NCI-H2171 treated with DMSO at 0.1 percent for 48 hours (cell line): ENCODE data around the gene KIAA1671.
A peak's percentile ranks its signal among the peaks of the same experiment; 100 is the strongest.

ENCODE experiments used
- DNase-seq: peaks from one replicate; lab custom pipeline; 2025; lab: John Stamatoyannopoulos, UW

The KIAA1671 gene

DNA sequence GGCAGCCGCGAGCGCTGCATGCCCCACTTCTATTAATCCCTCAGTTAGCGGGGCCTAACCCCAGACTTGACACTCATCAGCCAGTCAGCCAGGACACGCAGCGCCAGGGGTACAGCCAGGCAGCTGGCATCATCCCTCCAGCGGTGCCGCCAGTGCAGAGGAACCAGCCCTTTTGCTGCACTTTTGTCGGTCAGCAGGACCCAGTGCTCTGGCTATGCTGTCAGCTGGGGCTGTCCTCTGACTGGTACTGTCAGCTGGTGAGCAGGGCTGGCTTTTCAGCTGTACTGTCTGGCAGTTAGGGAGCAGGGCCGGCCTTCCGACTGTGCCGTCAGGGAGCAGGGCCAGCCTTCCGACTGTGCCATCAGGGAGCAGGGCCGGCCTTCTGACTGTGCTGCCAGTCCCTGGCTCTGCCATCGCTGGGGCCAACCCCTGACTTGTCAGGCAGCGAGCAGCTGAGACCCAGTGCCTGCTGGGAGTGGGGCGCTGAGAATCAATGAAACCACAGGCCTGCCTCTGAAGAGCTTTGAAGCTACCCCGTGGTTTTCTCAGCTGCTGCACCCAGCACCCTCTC, 115.4 kb downstream of the KIAA1671 start:
- DNase-seq = peak; percentile 16

DNA sequence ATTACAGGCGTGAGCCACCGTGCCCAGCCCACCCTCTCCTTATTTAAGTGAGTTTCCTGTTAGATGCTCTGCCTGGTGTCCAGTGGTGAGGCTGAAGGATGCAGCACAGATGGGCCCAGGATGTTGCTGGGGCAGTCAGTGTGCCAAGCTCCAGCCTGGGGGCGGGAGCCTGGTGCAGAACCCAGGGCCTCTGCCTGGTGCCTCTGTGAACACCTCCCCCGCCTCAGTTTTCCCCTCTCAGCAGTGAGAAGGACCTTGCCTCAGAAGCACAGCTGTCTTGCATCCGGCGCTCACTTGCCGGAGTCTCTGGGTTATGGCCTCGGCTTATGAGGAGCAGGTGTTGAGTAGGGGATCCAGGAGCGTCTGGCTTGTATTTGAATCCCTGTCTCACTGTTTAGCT, 116.2 kb downstream of the KIAA1671 start:
- peak; percentile 30 for DNase-seq

DNA sequence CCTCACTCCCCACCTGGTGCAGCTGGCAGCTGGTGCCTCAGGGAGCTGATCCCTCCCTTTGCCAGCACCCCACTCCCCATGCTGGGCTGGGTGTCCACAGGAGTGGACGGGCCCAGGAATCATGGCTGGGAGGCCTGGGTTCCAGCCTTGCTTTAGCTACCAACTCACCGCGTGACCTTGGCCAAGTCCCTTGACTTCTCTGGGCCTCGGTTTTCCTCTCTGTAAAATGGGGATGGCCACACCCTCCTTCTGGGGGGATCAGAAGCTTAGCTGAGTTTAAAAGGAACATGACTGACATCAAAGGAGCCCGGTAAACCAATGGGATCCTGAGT, 116.9 kb downstream of the KIAA1671 start:
- no peak for DNase-seq

DNA sequence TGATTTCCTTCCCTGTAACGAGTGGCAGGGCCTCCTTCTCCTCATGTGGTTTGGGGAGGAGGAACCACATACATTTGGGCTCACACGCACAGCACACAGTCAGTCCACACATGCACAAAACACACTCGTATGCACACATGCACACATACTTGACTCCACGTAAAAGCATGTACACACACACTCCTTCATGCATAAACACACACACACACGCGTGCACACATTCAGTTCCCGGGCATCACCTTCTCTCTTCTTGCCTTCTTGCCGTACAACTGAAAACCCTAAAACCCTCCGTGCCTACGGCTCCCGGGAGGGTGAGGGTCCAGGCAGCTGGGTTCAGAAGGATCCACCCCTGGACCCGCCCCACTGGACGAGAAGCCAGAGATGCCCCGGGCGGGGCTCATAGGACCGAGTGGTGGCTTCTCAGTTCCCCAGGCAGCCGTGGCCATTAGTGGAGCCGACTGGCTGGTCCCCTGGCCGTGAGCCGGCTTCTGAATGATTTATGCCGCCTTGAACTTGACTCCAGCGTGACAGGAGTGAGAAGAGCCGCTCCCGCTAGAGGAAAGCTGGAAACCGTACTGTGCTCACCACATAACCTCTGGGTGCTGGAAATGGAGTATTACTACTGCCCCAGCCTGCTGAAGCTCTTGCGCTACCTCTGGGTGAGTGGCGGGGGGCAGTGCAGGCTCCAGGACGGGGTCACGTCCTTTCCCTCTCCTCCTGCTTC, 117.4 kb downstream of the KIAA1671 start:
- DNase-seq = no peak

DNA sequence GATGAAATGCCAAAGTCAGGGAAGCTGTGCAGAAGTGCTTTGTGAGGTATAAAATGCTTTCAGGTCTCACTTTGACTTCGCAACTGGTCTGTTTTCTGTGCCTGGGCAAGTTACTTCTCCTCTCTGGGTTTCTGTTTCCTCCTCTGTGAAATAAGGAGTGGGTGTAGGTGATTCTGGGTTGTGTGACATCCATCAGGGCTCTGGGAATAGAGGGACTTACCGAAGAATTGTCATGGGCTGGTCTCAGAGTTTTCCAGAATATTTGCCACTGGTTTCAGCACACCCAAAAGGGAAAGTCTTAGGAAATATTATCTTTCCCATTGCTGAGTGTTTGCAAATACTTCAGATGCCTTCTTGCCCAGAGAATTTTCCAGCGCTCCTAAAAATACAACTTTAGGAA, 118.4 kb downstream of the KIAA1671 start:
- no peak for DNase-seq

DNA sequence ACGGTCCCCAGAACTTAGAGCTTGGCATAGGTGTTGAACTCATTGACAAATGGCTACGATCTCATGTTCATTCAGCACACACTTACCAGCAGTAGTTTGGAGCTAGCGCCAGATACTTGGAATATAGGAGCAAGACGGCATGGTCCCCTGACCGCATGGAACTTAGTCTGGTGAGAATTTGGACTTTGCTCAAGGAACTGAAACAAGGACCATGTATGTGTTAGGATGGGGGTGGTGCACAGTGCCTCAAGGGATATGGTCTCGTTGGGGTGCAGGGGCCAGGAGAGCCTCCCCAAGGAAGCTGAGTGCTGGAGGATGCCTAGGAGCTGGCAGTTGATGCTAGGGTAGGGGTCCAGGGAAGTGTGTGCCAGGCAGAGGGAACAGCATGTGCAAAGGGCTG, 119.2 kb downstream of the KIAA1671 start:
- DNase-seq = no peak

DNA sequence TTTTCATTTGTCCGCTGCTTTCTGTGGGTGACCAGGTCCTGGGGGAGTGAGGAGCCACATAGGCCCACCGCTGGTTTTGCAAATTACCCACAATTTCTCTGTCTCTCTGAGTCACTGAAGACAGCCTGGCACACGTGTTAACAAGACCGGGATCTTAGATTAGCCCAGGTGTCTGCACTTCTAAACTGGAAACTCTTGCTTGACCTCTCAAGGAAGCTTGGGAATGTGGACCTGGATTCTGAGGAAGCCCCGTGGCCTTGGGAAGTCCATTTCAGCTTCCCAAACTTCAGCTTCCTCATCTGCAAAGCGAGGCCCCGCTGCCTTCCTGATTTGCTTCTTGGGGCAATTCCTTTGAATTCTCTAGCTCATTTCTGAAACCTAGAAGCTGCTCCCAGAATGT, 119.9 kb downstream of the KIAA1671 start:
- no peak for DNase-seq

DNA sequence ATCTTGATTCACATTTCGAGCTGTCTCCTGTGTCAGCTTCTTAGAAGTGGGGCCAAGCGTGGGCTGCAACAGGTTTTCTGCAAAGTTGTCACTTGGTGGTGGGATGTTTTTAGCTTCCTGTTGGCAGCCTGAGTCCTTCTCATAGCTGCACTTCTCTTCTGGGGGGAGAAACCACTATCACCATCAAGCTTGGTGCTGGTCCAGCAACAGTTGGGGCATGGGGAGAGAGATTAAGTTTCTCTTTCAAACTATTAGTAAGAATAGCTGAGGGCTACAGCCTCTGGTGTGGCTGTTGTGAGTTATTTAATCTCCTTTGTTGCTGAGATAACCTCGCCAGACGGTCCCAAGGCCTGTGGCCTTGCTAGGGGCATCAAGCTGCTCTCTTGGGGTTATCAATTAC, 123.8 kb downstream of the KIAA1671 start:
- no peak for DNase-seq

DNA sequence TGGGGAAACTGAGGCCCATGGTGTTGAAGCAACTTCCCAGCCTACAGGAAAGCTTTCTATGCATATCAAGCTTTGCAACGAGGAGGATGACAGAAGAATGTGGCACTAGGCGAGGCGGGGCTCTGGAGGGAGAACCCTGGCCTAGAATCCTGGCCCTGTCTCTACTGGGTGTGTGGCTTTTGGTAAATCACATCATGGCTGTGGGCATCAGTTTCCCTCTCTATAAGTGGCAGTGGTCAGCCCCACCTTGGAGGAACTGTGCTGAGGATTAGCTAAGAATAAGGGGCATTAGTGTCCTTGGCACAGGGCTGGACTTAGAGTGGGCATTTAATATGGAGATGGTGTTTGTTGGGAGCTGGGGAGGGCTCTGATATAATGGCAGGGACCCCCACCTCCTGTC, 124.5 kb downstream of the KIAA1671 start:
- no peak for DNase-seq

DNA sequence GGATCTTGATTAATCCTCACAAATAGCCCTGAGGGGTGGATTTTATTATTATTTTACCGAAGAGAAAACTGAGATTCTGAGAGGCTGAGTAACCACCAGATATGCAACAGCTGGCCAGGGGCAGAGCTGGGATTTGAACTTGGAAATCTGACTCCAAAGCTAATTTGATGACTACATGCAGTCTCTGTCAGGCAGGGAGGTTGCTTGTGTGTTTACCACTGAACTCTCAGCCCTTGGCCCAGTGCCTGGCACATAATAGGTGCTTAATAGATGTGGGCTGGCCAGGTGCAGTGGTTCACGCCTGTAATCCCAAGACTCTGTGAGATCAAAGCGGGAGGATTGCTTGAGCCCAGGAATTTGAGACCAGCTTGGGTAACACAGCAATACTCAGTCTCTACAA, 125.4 kb downstream of the KIAA1671 start:
- DNase-seq = peak; percentile 30

DNA sequence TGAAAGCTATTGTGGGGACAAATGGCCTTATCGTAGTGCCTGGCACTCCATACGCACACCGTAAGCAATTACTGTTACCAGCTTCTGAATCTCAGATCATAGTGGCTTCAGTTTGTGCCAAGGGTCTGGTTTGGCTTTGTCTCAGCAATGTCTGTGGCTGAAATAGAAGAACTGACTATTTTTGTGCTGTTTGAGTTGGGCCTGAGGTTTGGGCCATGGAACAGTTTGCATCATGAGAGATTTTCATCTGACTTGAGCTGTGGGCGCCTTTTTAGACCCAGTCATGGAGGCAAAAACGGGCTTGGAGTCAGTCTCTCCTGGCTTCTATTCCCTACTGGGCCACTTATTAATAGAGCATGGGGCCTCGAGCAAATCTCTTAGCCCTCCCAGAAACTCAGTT, 126.1 kb downstream of the KIAA1671 start:
- DNase-seq = no peak

DNA sequence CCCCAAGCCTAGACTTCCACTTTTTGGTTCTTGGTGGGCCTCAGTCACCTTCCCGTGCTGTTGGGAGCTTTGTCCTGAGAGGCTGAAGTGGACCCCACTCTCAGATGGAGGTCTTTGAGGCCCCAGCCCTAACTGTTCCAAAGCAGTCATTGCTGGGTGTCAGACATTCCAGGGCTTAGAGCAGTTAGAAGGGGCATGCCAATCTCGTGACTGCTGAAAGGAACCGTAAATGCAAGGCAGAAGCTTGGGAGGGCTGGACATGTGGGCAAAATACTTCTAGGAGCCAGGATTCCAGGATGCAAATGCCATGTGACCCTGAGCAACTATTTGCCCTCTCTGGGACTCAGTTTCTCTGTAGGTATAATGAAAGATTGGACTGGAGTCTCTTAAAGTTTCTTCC, 128.3 kb downstream of the KIAA1671 start:
- no peak for DNase-seq

DNA sequence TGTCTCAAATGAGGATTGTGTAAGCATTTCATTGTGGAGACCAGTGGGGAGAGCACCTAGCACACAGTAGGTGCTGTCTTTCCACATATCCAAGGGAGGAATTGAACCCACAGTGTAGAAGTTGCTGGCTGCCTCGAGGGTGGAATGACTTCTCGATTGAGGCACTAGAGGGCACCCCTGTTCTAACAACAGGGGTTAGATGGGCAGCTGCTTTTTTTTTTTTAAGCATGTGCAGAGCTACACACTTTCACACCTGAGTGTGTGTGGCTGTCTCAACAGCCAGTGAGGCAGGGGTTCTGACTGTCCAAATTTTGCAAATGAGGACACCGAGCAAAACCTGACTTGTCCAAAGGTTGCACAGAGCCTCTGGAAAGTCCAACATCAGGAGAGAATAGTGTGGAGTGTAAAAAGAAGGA, 128.9 kb downstream of the KIAA1671 start:
- peak; percentile 58 for DNase-seq

DNA sequence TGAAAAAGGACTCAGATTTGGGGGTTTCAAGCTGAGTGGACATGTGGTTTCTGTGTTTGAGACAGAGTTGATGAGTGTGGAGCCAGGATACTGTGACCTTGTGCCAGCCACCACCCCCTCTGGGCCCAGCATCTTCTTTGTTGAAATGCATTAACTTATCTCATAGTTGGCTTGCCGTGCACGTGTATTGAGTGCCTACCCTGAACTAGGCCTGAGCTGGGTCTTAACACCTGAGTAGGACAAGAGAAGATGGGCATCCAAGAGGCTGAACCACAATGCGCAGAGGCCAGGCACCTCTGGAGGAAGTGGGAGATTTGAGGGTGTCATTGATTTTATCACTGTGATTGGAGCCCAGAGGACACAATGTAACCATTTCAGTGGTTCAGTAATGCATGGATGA, 129.6 kb downstream of the KIAA1671 start:
- DNase-seq = no peak

DNA sequence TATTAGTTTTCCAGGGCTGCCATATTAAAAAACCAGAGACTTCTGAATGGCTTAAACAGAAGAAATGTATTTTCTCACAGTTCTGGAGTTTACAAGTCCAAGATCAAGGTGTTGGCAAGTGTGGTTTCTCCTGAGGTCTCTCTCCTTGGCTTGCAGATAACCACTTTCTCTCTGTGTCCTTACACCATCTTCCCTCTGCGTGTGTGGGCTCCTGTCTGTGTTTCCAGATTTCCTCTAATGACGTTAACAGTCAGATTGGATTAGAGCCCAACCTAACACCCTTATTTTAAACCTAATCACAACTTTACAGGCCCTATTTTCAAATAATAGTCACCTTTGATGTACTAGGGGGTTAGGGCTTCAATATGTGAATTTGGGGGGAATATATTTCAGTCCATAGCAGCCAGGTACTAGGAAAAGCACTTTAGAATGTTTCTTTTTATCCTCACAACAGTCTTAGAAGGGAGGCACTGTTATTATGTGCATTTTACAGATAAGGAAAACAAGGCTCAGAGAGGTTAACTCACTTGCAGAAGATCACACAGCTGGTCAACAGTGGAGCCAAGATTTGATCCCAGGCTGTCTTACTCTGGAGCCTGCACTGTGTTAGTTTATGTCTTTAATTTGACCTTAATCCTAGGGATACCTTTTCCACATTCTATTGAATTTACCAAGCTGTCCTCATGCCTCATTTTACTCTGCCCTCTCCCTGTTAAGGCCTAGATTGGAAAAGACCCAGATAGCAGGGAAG, 130.7 kb downstream of the KIAA1671 start:
- DNase-seq = no peak

DNA sequence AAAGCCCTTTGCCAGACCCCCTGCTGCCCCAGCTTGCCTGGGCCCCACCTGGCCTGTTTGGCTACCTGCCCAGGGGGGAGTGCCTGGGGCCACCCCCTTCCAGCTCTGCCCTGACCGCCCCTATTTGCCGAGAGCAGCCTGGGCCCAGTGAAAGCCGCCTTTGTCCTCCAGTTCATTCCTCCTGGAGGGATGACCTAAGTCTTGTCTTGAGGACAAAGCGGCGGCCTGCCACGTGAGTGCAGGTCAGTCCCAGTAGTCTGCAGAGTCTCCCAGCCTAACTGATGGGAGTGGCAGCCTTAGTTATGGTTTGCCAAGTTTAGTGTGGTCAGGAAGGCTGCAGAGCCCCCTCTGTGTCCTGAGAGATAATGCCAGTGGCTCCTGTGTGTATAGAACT, 131.3 kb downstream of the KIAA1671 start:
- no peak for DNase-seq

DNA sequence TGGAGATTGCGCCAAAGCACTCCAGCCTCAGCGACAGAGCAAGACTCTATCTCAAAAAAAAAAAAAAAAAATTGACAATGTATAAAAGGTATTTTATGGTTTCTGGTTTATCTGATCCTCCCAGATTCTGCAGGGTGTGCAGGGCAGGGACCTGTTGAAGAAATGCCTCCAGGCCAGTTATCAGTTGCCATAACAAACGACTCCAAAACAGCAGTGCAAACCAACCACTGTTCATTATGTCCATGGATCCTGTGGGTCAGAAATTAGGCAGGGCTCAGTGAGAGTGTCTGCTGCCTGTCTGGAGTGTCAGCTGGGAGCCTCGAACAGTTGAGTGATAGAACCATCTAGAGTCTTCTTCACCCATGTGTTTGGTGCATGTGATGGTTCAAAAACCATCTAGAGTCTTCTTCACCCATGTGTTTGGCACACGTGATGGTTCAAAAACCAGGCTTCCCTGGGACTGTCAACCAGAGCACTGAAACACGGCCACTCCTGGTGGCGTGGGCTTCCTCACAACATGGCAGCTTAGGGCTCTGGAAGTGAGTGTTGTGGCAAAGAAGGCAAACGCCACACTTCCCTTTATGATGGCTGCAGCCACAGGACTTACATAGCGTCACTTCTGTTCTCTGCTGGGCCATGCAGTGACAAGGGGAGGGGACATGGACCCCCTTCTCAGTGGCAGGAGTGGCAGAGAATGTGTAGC, 132.0 kb downstream of the KIAA1671 start:
- no peak for DNase-seq

DNA sequence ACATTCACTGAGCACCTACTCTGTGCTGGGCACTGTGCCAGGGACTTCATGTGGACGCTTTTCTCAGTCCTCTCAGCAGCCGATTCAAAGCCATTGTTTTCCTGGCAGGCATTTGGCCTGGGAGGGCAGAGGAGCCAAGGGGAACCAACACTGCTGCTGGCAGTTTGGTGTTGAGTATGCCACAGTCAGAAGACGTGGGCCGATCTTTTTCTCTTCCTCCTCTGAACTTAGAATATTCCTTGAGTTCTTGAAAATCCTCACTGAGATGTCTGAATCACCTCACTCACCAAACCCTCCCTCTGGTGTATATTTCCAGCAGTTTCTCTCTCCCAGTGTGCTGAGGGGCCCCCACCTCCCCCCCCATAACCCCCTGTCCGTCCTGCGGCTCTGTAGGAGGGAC, 132.6 kb downstream of the KIAA1671 start:
- DNase-seq = no peak

DNA sequence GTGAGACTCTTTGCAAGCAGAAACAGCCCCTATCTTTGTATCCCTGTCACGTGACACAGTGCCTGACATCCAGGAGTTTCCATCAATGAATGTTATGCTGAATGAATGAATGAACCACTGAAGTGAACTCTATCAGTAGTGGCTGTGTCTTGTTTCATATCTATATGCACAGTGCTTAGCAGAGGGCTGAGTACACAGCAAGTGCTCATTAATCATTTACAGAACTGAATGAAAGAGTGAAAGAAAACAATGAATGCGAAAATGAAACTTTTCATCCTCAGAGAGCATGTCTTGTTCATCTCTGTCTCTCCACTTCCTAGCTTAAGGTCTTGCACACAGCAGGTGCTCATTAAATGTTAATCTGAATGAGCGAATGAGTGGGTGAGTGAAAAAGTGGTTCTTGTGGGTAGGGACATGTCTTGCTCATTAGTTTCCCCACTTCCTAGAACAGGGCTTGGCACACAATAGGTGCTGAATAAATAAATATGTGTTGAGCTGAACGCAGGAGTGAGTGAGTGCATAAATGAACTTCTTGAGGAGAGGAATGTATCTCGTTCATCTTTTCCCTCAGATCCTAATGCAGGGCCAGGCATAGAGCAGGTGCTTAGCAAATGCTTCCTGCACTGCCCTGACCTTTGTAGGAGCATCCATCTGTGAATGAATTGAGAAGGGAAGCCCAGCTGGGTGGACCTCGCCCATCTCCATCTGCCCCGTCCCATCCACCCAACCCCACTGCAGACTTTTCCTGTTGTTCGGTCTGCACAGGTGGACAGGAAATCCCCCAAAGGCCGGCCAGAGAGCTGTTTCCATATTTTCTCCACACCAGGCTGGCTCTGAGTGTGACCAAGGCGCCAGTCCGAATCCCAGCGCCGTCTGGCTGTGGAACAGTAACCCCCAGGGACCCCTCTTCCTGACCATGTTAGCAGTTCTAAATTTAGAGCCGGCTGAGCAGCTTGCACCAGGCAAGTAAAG, 133.7 kb downstream of the KIAA1671 start:
- DNase-seq = peak; percentile 29

DNA sequence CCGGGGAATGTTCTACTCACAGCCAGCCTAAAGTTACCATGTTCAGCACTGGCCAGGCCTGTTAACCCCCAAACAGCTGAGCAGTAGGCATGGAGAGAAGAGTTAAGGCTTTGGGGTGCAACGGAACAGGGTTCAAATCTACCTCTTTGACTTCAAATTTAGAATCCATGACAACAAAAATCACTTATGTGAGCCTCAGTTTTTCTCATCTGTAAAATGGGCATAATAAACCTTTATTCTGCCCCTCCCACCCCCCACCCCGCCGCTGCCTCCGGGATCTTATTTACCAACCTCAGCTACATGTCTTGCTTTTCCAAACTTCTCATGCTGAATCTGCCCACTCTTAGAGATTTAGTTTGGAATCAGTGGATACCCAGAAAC, 134.4 kb downstream of the KIAA1671 start:
- DNase-seq = no peak

DNA sequence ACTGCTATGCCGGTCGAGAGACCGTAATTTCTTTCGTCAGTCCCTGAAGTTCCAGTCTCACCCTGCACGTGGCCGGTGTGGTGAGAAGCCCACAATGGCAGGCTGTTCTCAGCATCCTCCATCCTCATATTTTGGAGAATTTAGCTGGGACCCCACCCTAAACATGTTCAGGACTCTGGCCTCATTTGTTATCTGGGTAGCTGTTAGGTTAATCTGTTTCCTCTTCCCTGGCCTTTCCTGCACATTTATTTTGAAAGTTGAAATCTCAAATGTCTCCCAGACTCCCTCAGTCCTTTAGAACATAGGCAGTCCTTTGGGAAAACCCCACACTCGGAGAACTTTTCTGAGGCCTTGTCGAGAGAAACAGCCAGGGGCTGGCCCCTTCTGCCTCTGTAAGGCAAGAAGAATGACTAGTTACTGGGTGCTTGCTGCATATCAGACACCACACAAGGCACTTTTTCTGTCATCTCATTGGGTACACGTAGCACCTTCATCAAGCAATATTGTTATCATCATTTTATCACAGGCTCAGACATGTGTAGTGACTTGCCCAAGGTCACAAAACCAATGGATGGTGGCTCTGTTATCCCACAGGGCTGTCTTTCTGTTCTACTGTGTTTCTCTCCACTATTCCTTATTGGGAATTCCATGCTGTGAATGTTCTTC, 137.8 kb downstream of the KIAA1671 start:
- DNase-seq = no peak
